Parathyroid adenoma (tissue), 2 donors: ENCODE data around the gene RCBTB1.

Experiments
- H2AFZ ChIP-seq: fragments of 300-600 bp; sonication (generic); one replicate; pipeline ENCODE4 v1.7.0; 2017; ENCODE audit warnings: antibody characterized with exemption, mild to moderate bottlenecking
- H3K27ac ChIP-seq: fragments of 300-600 bp; sonication (generic); one replicate; pipeline ENCODE4 v1.7.0; 2017
- H3K27me3 ChIP-seq: fragments of 300-600 bp; sonication (generic); one replicate; pipeline ENCODE4 v1.7.0; 2017; ENCODE audit warnings: low read length; ENCODE audit not compliant: control insufficient read depth, insufficient read depth
- H3K36me3 ChIP-seq: fragments of 300-600 bp; sonication (generic); one replicate; pipeline ENCODE4 v1.7.0; 2017; ENCODE audit warnings: low read length; ENCODE audit not compliant: control insufficient read depth, insufficient read depth
- H3K4me1 ChIP-seq: fragments of 300-600 bp; sonication (generic); one replicate; pipeline ENCODE4 v1.7.0; 2017; ENCODE audit warnings: control low read depth
- H3K4me2 ChIP-seq: fragments of 300-600 bp; sonication (generic); one replicate; pipeline ENCODE4 v1.7.0; 2017; ENCODE audit warnings: low read length
- H3K4me3 ChIP-seq: fragments of 300-600 bp; sonication (generic); one replicate; pipeline ENCODE4 v1.7.0; 2017; ENCODE audit warnings: low read depth, low read length
- H3K79me2 ChIP-seq: fragments of 300-600 bp; sonication (generic); one replicate; pipeline ENCODE4 v1.7.0; 2017; ENCODE audit warnings: control low read depth
- H3K9ac ChIP-seq: fragments of 300-600 bp; sonication (generic); one replicate; pipeline ENCODE4 v1.7.0; 2017; ENCODE audit warnings: mild to moderate bottlenecking
- H3K9me3 ChIP-seq: fragments of 300-600 bp; sonication (generic); one replicate; pipeline ENCODE4 v1.7.0; 2017; ENCODE audit warnings: low read length; ENCODE audit not compliant: control insufficient read depth
- CTCF ChIP-seq: fragments of 300-600 bp; sonication (generic); IDR thresholded peaks from one replicate; pipeline ENCODE4 v1.7.0; 2017; ENCODE audit warnings: antibody characterized with exemption, mild to moderate bottlenecking
- donor health status: primary hyperparathyroidism.

RCBTB1 gene

GRCh38 chr13:49516467-49516866 is 68.9 kb downstream of the RCBTB1 start:
- Histone ChIP-seq H3K27me3 (no peaks in the 10 kb centered on the region), H2AFZ (no peak overlapping the region), H3K9me3 (no peaks in the 10 kb centered on the region), H3K4me2 (no peak overlapping the region), H3K27ac (no peak overlapping the region), H3K9ac (no peak overlapping the region), H3K4me1 (no peaks in the 10 kb centered on the region), H3K79me2 (no peaks in the 10 kb centered on the region), H3K4me3 (no peak overlapping the region), H3K36me3 (no peaks in the 10 kb centered on the region)
- no peak for TF ChIP-seq CTCF

GRCh38 chr13:49512578-49512977 is 72.8 kb downstream of the RCBTB1 start:
- no peaks in the 10 kb centered on the region for H3K27me3 ChIP-seq
- TF ChIP-seq CTCF = no peak
- no peak overlapping the region for H2AFZ ChIP-seq
- no peaks in the 10 kb centered on the region for H3K79me2 ChIP-seq
- H3K9ac ChIP-seq = no peak overlapping the region
- no peak overlapping the region for H3K27ac ChIP-seq
- no peaks in the 10 kb centered on the region for H3K9me3 ChIP-seq
- no peak overlapping the region for H3K4me3 ChIP-seq
- H3K4me1 ChIP-seq = no peaks in the 10 kb centered on the region
- no peaks in the 10 kb centered on the region for H3K36me3 ChIP-seq
- H3K4me2 ChIP-seq = no peak overlapping the region

DNA sequence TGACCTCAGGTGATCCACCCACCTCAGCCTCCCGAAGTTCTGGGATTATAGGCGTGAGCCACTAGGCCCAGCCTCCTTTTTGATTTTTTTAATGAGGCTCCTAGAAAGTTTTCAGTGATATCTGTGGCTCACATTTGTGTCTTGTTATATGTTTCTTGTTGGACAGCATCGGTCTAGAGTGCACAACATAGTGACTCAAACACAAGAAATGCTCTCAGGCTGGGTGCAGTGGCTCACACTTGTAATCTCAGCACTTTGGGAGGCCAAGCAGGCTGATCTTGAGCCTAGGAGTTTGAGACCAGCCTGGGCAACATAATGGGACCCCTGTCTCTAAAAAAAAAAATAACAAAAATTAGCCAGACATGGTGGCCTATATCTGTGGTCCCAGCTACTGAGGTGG is 81.4 kb downstream of the RCBTB1 start:
- no peak overlapping the region for H3K9ac ChIP-seq
- no peak overlapping the region for H3K4me3 ChIP-seq
- no peak overlapping the region for H3K4me2 ChIP-seq
- no peaks in the 10 kb centered on the region for H3K79me2 ChIP-seq
- no peak overlapping the region for H3K27ac ChIP-seq
- H3K36me3 ChIP-seq = no peaks in the 10 kb centered on the region
- H2AFZ ChIP-seq = no peak overlapping the region
- TF ChIP-seq CTCF = no peak
- no peaks in the 10 kb centered on the region for H3K9me3 ChIP-seq
- no peaks in the 10 kb centered on the region for H3K4me1 ChIP-seq
- no peaks in the 10 kb centered on the region for H3K27me3 ChIP-seq

- Histone ChIP-seq H3K4me1 (no peaks in the 10 kb centered on the region), H3K9ac (no peak overlapping the region)
- no peak for TF ChIP-seq CTCF
These were observed 82.4 kb downstream of the RCBTB1 start for GRCh38 chr13:49502954-49503353.

GRCh38 chr13:49499889-49500660 is 85.3 kb downstream of the RCBTB1 start:
- Histone ChIP-seq H3K4me1 (no peaks in the 10 kb centered on the region), H3K36me3 (no peaks in the 10 kb centered on the region), H3K4me3 (no peak overlapping the region), H2AFZ (no peak overlapping the region), H3K27me3 (no peaks in the 10 kb centered on the region), H3K79me2 (no peaks in the 10 kb centered on the region), H3K9ac (no peak overlapping the region), H3K27ac (no peak overlapping the region), H3K9me3 (no peaks in the 10 kb centered on the region), H3K4me2 (no peak overlapping the region)
- TF ChIP-seq CTCF = no peak

More at GRCh38 chr13:49502954-49503353, 82.4 kb downstream of the RCBTB1 start:
- no peak overlapping the region for H2AFZ ChIP-seq
- H3K36me3 ChIP-seq = no peaks in the 10 kb centered on the region
- no peak overlapping the region for H3K4me2 ChIP-seq
- no peaks in the 10 kb centered on the region for H3K79me2 ChIP-seq
- H3K27me3 ChIP-seq = no peaks in the 10 kb centered on the region
- no peak overlapping the region for H3K27ac ChIP-seq
- H3K4me3 ChIP-seq = no peak overlapping the region
- no peaks in the 10 kb centered on the region for H3K9me3 ChIP-seq
